Central memory CD8-positive, alpha-beta T cell (primary cell): ENCODE results near the gene UBE2E3.

Experiments
- ATAC-seq: fragments of 150-1000 bp; cut with Tn5 transposase; replicated peaks from 2 replicates; pipeline ENCODE4 v1.10.0; 2022; ENCODE audit warnings: mild to moderate bottlenecking, moderate FRiP score, moderate number of reproducible peaks; ENCODE audit not compliant: poor library complexity, severe bottlenecking; ENCODE audit errors: extremely low read depth
- DNase-seq, 2 donors: peaks; one replicate each; pipeline ENCODE4 v3.0.0; 2021; ENCODE audit warnings: low spot score in 2 of 2
- H3K27ac Mint-ChIP-seq: one replicate; pipeline ENCODE4 v1.8.0; 2022; ENCODE audit warnings: low read depth, mild to moderate bottlenecking, moderate library complexity, mixed read lengths
- H3K27me3 Mint-ChIP-seq: one replicate; pipeline ENCODE4 v1.8.0; 2022; ENCODE audit warnings: mixed read lengths
- H3K36me3 Mint-ChIP-seq: one replicate; pipeline ENCODE4 v1.8.0; 2022; ENCODE audit warnings: mild to moderate bottlenecking, moderate library complexity, mixed read lengths; ENCODE audit not compliant: insufficient read depth
- H3K4me1 Mint-ChIP-seq: one replicate; pipeline ENCODE4 v1.8.0; 2022; ENCODE audit warnings: mixed read lengths
- H3K4me3 Mint-ChIP-seq: one replicate; pipeline ENCODE4 v1.8.0; 2022; ENCODE audit warnings: mild to moderate bottlenecking, moderate library complexity, mixed read lengths
- H3K9me3 Mint-ChIP-seq: one replicate; pipeline ENCODE4 v1.8.0; 2022; ENCODE audit warnings: mixed read lengths

The UBE2E3 gene

GRCh38 chr2:181107628-181107945, 127.2 kb downstream of the UBE2E3 start:
- Mint-ChIP-seq H3K4me1 (peaks cover 34% of the 10 kb centered on the region), H3K27me3 (no peaks in the 10 kb centered on the region), H3K4me3 (no peak overlapping the region), H3K27ac (no peak overlapping the region), H3K36me3 (peaks cover 2% of the 10 kb centered on the region), H3K9me3 (no peaks in the 10 kb centered on the region)
- no peak for ATAC-seq
- no peak for DNase-seq

DNA sequence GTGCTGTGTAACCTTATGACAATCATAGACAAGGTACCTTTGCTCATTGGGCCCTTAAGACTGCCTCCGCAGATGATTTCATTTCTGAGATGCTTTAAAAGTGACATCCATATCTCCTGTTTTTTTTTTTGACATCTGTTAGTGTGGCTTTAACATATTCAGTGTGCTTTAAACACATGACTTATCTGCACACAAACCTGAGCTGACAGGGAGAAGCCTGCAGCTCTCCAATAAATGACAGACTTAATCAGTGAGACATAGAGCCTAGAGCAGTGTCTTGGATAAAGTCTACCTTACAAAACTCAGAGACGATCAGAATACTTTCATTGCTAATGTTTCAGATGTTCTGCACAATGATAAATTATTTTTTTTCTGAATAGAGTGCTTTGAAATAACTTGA, 130.7 kb downstream of the UBE2E3 start:
- Mint-ChIP-seq H3K27me3 (no peaks in the 10 kb centered on the region), H3K27ac (no peak overlapping the region), H3K36me3 (peaks cover 2% of the 10 kb centered on the region), H3K9me3 (no peaks in the 10 kb centered on the region), H3K4me3 (no peak overlapping the region), H3K4me1 (peaks cover 19% of the 10 kb centered on the region)
- no peak for DNase-seq
- ATAC-seq, result no peak

DNA sequence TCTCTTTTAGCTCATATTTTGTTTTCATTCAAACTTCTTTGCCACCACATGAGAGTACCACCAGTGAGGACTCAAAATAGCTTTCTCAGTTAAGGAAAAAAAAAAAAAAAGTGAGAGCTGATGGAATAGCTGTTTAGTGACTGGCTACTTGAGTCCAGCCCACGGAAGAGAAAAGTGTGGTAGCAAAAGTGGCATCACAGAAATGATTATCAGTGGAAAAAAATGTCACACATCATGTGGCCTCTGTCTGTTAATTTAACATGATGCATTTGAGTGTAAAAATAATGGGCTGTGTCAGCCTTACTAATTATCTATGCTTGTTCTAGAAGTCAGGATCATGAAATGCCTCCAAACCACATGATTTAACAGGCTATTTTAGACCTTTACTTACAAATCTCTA, 132.5 kb downstream of the UBE2E3 start:
- H3K9me3 Mint-ChIP-seq, result no peaks in the 10 kb centered on the region
- H3K27ac Mint-ChIP-seq, result no peak overlapping the region
- no peaks in the 10 kb centered on the region for H3K27me3 Mint-ChIP-seq
- peaks cover 1% of the 10 kb centered on the region for H3K36me3 Mint-ChIP-seq
- H3K4me1 Mint-ChIP-seq, result peaks cover 15% of the 10 kb centered on the region
- ATAC-seq (no peak), DNase-seq (no peak)
- no peak overlapping the region for H3K4me3 Mint-ChIP-seq
